Chondrocyte (in vitro differentiated cells): Measurements from ENCODE around the gene DCAF7. TPM values are rescaled to one million over a fixed set of nuclear protein-coding genes. Genes with fewer than 3 reads are reported as not detected.

ENCODE experiments used
- DNase-seq: peaks from one replicate; pipeline ENCODE4 v3.0.0; 2021; ENCODE audit warnings: mixed read lengths, low spot score
- H3K27ac Mint-ChIP-seq: one replicate; pipeline ENCODE4 v1.8.0; 2021; ENCODE audit warnings: mild to moderate bottlenecking, moderate library complexity, mixed read lengths; ENCODE audit not compliant: unreplicated experiment
- H3K27me3 Mint-ChIP-seq: 2 replicates; pipeline ENCODE4 v1.8.0; 2021; ENCODE audit warnings: low read depth, mixed read lengths
- H3K36me3 Mint-ChIP-seq: 2 replicates; pipeline ENCODE4 v1.8.0; 2021; ENCODE audit warnings: low read depth, mixed read lengths
- H3K4me1 Mint-ChIP-seq: 2 replicates; pipeline ENCODE4 v1.8.0; 2021; ENCODE audit warnings: low read depth, mild to moderate bottlenecking, mixed read lengths
- H3K4me3 Mint-ChIP-seq: one replicate; pipeline ENCODE4 v1.8.0; 2021; ENCODE audit warnings: mild to moderate bottlenecking, moderate library complexity, mixed read lengths; ENCODE audit not compliant: unreplicated experiment
- H3K9me3 Mint-ChIP-seq: 2 replicates; pipeline ENCODE4 v1.8.0; 2021; ENCODE audit warnings: low read depth, mixed read lengths
- total RNA-seq: library from RNA; stranded (reverse); gene quantifications from 3 replicates; pipeline ENCODE4 v1.2.1, GENCODE V29; 2021
- TF ChIP-seq, protein P1 (sequence below): fragments of 200-600 bp; sonication (generic); IDR thresholded peaks from 2 replicates; pipeline ENCODE4 v1.5.0; 2021; ENCODE audit warnings: antibody characterized with exemption, mild to moderate bottlenecking, moderate library complexity

The DCAF7 gene
- total RNA-seq, 1 donor from 2014 or later: 70.4 TPM

DNA sequence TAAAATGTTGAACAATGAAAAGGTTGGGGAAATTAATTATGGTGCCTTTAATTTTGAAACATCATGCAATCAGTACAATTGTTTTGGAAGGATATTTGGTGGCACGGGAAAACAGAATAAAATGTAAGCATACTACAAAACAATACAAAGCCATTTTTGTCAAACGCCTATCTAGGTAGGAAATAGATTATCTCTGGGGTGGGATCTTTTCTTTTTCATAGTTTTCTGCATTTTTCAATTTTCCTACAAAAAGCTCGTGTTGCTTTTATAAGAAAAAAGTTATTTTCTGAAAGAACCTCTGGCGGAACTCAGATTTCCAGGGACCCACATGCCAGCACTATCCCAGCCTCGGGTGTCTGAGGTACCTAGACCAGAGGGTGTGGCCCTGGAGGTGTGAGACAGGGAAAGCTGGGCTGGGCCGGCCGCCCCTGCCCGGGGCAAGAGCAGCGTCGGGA, 71.0 kb downstream of the DCAF7 start:
- no peaks in the 10 kb centered on the region for H3K36me3 Mint-ChIP-seq
- peak overlapping the region; percentile 82 for H3K4me3 Mint-ChIP-seq
- peaks cover 31% of the 10 kb centered on the region for H3K4me1 Mint-ChIP-seq
- H3K9me3 Mint-ChIP-seq: no peaks in the 10 kb centered on the region
- TF ChIP-seq, protein P1, sequence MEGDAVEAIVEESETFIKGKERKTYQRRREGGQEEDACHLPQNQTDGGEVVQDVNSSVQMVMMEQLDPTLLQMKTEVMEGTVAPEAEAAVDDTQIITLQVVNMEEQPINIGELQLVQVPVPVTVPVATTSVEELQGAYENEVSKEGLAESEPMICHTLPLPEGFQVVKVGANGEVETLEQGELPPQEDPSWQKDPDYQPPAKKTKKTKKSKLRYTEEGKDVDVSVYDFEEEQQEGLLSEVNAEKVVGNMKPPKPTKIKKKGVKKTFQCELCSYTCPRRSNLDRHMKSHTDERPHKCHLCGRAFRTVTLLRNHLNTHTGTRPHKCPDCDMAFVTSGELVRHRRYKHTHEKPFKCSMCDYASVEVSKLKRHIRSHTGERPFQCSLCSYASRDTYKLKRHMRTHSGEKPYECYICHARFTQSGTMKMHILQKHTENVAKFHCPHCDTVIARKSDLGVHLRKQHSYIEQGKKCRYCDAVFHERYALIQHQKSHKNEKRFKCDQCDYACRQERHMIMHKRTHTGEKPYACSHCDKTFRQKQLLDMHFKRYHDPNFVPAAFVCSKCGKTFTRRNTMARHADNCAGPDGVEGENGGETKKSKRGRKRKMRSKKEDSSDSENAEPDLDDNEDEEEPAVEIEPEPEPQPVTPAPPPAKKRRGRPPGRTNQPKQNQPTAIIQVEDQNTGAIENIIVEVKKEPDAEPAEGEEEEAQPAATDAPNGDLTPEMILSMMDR: no peak
- DNase-seq: no peak
- H3K27me3 Mint-ChIP-seq: no peaks in the 10 kb centered on the region
- peak overlapping the region; percentile 23 for H3K27ac Mint-ChIP-seq

DNA sequence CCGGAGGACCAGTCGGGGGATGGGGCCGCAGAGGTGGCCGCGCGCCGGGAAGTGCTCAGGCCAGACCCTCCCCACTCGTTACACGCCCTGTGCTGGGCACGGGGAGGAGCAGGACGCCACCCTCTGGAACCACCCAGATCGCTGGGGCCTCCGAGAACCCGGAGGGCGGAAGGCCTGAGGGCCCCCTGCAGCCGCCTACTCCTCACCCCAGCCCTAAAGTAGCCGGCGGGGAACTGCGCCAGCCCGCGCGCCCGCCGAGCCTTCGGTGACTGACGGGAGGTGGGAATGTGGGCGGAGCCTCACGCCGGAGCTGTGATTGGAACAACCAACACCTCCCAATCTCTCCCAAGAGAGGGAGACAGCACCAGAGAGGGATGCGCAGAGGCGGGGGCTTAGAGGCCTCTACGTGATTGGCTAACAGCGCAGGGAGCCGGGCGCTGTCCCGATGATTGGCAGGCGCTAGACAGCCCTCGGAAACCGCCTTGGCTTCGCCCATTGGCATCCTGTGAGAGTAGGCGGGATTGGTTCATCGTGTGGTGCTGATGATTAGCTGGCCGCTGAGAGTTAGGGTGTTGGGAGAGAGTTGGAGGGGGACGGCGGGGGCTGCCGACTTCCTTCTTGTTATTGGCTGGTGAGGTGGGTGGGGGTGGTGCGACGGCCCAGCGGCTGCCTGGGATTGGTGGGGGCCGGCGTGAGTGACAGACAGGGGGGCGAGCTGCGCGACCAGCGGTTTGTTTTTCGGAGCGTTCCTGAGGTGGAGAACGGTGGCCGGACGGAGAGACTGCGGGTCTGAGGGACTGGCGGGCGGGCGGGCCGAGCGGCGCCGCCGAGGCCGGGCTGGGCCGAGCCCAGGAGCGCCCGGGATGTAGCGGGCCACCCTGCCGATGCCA, 71.7 kb downstream of the DCAF7 start, which contains the start of gene MAP3K3:
TSS of gene MAP3K3 (plus strand) at position 734 of the 890 bp plus-strand sequence. CDS start 343 bp downstream, outside the sequence.
- H3K27me3 Mint-ChIP-seq: no peaks in the 10 kb centered on the region
- TF ChIP-seq, protein P1: peak; percentile 49
- peak within 1 kb of the TSS; percentile 95 for H3K27ac Mint-ChIP-seq
- peak within 1 kb of the TSS; percentile 97 for H3K4me3 Mint-ChIP-seq
- peak; percentile 100 for DNase-seq
- H3K4me1 Mint-ChIP-seq: peaks cover 37% of the 10 kb centered on the region
- no peaks in the 10 kb centered on the region for H3K9me3 Mint-ChIP-seq
- no peaks in the 10 kb centered on the region for H3K36me3 Mint-ChIP-seq

DNA sequence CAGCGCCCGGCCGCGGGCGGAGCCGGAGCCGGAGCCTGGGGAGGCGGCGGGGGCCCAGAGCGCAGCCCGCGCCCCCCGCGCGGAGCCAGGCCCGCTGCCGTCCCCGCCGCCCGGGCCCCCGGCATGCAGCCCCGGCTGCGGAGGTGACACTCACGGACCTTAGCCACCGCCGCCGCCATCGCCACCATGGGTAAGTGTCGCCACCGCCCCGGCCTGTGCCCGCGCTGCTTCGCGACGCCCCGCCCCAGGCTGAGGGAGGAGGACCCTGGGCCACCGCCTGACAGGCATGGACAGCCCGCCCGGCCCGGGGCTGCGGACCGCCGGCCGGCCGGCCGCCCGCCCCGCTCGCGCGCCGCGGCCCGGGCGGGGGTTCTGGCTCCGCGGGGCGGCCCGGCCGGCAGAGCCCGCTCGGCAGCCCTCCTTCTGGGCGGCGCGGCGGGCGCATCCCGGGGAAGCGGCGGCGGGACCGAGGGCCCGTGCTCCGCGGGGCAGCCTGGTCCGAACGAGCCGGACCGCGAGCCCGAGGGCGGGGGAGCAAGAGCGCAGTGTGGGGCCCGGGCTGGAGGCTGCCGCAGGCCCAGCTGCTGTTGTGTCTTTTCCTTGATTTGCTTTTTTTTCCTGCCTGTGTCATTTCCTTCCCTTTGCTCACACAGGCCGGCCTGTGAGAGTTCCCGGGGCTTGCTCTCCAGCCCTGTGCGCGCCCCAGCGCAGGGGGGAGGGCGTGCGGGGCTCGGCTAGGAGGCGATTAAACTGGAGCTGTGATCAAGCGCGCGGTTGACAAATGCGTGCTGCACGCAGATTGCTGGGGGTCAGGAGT, 72.5 kb downstream of the DCAF7 start:
- DNase-seq: no peak
- Mint-ChIP-seq H3K4me1 (peaks cover 40% of the 10 kb centered on the region), H3K27ac (peak overlapping the region; percentile 95), H3K36me3 (no peaks in the 10 kb centered on the region), H3K27me3 (no peaks in the 10 kb centered on the region), H3K9me3 (no peaks in the 10 kb centered on the region), H3K4me3 (peak overlapping the region; percentile 97)
- TF ChIP-seq, protein P1: peak; percentile 10

DNA sequence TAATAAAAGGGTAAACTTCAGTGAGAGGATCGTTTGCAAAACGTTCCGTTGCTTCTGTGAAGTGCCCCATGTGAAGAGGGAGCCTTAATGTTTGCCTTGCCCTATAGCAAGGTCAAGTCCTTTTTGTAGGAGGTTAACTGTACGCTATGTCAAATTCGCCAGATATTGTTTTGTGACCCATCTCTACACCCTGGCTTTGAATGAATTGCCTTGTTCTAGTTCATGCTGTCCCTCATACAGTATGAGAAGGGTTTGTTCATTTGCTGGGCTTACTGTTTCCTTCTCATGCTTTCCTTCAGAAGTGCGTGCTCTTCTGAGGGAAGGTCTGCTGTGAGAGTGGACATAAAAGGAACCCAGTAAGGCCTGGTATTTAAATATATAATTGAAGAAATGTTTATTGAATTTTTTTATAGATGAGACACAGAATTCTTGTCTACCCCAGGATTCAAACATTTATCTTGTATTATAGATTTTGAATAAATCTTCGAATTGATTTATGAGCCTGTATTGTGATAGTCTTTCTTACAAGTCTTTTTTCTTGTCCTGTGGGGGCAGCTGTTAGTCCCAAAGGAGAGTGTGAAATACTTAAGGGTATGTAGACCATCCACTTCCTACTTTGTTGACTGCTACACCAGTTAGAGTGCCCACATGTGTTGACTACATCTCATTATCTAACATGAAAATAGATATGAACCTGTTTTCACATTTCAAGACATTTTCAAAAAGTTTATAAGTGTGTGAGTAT, 73.7 kb downstream of the DCAF7 start:
- Mint-ChIP-seq H3K27ac (peak overlapping the region; percentile 95), H3K27me3 (no peaks in the 10 kb centered on the region)
- TF ChIP-seq, protein P1: no peak

More for the DNA sequence above, 73.7 kb downstream of the DCAF7 start:
- Mint-ChIP-seq H3K4me3 (peak overlapping the region; percentile 97), H3K9me3 (no peaks in the 10 kb centered on the region), H3K4me1 (peaks cover 40% of the 10 kb centered on the region), H3K36me3 (no peaks in the 10 kb centered on the region)
- DNase-seq: no peak
